Spleen (tissue), 7 donors: Measurements from ENCODE around the gene CERS3.

Experiments
- POLR2AphosphoS5 ChIP-seq, 3 donors: sonication (generic); formaldehyde crosslinking; IDR thresholded peaks; one replicate each; pipeline ENCODE4 v1.5.1; 2017; ENCODE audit warnings: antibody characterized with exemption in 3 of 3
- TF ChIP-seq, protein P1 (sequence below), 11 experiments: fragments of 200-600 bp in 7 of 11; fragments of 450-650 bp in 4 of 11; sonication (generic) in 4 of 11; IDR thresholded peaks in 8 of 11; conservative IDR thresholded peaks in 3 of 11; 1 replicate in 7 of 11; 2 replicates in 4 of 11; pipeline versions ENCODE4 v1.4.0 to v1.8.0; 2016 to 2021; ENCODE audit warnings: antibody characterized with exemption in 11 of 11, inconsistent platforms in 4 of 11, mild to moderate bottlenecking in 1 of 11
- donor health status: DM: no; HTN: no; CAD: no; lungs with moderate emphysema.
- donor health status: DM: no; HTN: no; CAD: no.
- donor health status: DM: no; HTN: no; CAD: no.

GRCh38 chr15:100405179-100405578 lies 123.6 kb downstream of the CERS3 start:
- TF ChIP-seq, protein P1, sequence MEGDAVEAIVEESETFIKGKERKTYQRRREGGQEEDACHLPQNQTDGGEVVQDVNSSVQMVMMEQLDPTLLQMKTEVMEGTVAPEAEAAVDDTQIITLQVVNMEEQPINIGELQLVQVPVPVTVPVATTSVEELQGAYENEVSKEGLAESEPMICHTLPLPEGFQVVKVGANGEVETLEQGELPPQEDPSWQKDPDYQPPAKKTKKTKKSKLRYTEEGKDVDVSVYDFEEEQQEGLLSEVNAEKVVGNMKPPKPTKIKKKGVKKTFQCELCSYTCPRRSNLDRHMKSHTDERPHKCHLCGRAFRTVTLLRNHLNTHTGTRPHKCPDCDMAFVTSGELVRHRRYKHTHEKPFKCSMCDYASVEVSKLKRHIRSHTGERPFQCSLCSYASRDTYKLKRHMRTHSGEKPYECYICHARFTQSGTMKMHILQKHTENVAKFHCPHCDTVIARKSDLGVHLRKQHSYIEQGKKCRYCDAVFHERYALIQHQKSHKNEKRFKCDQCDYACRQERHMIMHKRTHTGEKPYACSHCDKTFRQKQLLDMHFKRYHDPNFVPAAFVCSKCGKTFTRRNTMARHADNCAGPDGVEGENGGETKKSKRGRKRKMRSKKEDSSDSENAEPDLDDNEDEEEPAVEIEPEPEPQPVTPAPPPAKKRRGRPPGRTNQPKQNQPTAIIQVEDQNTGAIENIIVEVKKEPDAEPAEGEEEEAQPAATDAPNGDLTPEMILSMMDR (IDR thresholded peaks at IDR 0.05 in 8 of 11, conservative IDR thresholded peaks at IDR 0.05 in 3 of 11), result no peak
- TF ChIP-seq POLR2AphosphoS5 (IDR thresholded peaks at IDR 0.05), result no peak
